ENCODE measurements around the gene EPHA3.

GRCh38 chr3:89138048-89138447 is 30.6 kb downstream of the EPHA3 start:
- TF ChIP-seq ATF2 (CRISPR knock-in tag; IDR thresholded peaks at IDR 0.05; ENCODE audit: borderline replicate concordance, low read depth) (no peak), HMGXB4 (CRISPR knock-in tag; IDR thresholded peaks at IDR 0.05) (no peak), ERG (CRISPR knock-in tag; IDR thresholded peaks at IDR 0.05) (no peak)

Data from WTC11 (cell line).